Measurements from ENCODE around the gene MROH7.

DNA sequence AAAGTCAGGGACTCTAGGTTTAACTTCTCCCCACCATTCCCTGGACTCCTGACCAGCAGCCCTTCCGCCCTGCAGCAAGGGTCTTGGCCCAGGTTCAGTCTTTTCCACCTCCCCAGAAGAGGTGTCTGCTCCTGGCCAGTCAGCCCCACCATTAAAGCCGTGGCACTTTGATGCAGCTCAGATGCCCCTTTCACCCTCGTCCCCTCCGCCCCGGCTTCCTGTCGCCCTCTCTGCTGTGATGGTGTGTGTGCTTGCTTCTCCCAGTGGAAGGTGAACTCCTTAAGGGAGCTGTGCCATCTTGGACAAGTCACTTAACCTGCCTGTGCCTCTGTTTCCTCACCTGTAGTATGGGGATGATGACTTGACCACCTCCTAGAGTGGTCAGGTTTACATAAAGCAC lies 56.3 kb downstream of the MROH7 start:
- TF ChIP-seq, protein P1, sequence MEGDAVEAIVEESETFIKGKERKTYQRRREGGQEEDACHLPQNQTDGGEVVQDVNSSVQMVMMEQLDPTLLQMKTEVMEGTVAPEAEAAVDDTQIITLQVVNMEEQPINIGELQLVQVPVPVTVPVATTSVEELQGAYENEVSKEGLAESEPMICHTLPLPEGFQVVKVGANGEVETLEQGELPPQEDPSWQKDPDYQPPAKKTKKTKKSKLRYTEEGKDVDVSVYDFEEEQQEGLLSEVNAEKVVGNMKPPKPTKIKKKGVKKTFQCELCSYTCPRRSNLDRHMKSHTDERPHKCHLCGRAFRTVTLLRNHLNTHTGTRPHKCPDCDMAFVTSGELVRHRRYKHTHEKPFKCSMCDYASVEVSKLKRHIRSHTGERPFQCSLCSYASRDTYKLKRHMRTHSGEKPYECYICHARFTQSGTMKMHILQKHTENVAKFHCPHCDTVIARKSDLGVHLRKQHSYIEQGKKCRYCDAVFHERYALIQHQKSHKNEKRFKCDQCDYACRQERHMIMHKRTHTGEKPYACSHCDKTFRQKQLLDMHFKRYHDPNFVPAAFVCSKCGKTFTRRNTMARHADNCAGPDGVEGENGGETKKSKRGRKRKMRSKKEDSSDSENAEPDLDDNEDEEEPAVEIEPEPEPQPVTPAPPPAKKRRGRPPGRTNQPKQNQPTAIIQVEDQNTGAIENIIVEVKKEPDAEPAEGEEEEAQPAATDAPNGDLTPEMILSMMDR (IDR thresholded peaks at IDR 0.05) = no peak
- TF ChIP-seq POLR2A (IDR thresholded peaks at IDR 0.05; ENCODE audit: low read depth) = no peak
- TF ChIP-seq POLR2AphosphoS5 (IDR thresholded peaks at IDR 0.05) = no peak

Data from esophagus muscularis mucosa (tissue), 3 donors.